ENCODE data around the gene FKBP11. TPM values are rescaled to one million over a fixed set of nuclear protein-coding genes. Genes with fewer than 3 reads are reported as not detected.

The FKBP11 gene
- total RNA-seq, 1 donor from 2014 or later = 18.2 TPM

- Histone ChIP-seq H4K20me1 (ENCODE audit: low read depth) (peaks cover 48% of the 10 kb centered on the region), H3F3A (ENCODE audit: low read depth) (peaks cover 27% of the 10 kb centered on the region), H3K4me1 (no peaks in the 10 kb centered on the region), H3K4me2 (no peak overlapping the region), H3K27ac (no peak overlapping the region), H3K9ac (no peak overlapping the region), H2AFZ (replicated peaks) (no peak overlapping the region), H3K4me3 (no peak overlapping the region), H3K9me3 (ENCODE audit: low read depth) (no peaks in the 10 kb centered on the region), H3K36me3 (peaks cover 5% of the 10 kb centered on the region), H3K27me3 (no peaks in the 10 kb centered on the region), H3K79me2 (ENCODE audit: low read depth) (no peaks in the 10 kb centered on the region)
- H3K27ac Mint-ChIP-seq = no peak overlapping the region
- DNase-seq (ENCODE audit: low spot score) = no peak
- no peaks in the 10 kb centered on the region for H3K9me3 Mint-ChIP-seq
- H3K4me1 Mint-ChIP-seq = no peaks in the 10 kb centered on the region
- TF ChIP-seq EZH2 (IDR thresholded peaks at IDR 0.05) (no peak), EZH2phosphoT487 (IDR thresholded peaks at IDR 0.05) (no peak), CTCF (IDR thresholded peaks at IDR 0.05) (no peak)
- H3K36me3 Mint-ChIP-seq = peaks cover 35% of the 10 kb centered on the region
- H3K27me3 Mint-ChIP-seq (ENCODE audit: insufficient read depth, low read depth) = no peaks in the 10 kb centered on the region
- H3K4me3 Mint-ChIP-seq = no peak overlapping the region
Measured at GRCh38 chr12:48929551-48929950, 4.3 kb upstream of the FKBP11 start.

GRCh38 chr12:48927261-48927660, 2.0 kb upstream of the FKBP11 start:
- no peak overlapping the region for H3K27ac ChIP-seq
- no peak overlapping the region for H3K9ac ChIP-seq
- no peak overlapping the region for H3K4me2 ChIP-seq
- no peak overlapping the region for H3K27ac Mint-ChIP-seq
- H4K20me1 ChIP-seq (ENCODE audit: low read depth) = peaks cover 53% of the 10 kb centered on the region
- no peak for DNase-seq (ENCODE audit: low spot score)
- H2AFZ ChIP-seq (replicated peaks) = no peak overlapping the region
- no peak overlapping the region for H3K4me3 ChIP-seq
- peaks cover 5% of the 10 kb centered on the region for H3K36me3 ChIP-seq
- H3K27me3 ChIP-seq = no peaks in the 10 kb centered on the region
- H3K79me2 ChIP-seq (ENCODE audit: low read depth) = no peaks in the 10 kb centered on the region
- H3K9me3 Mint-ChIP-seq = no peaks in the 10 kb centered on the region
- H3K36me3 Mint-ChIP-seq = peaks cover 42% of the 10 kb centered on the region
- H3K27me3 Mint-ChIP-seq (ENCODE audit: insufficient read depth, low read depth) = no peaks in the 10 kb centered on the region
- H3F3A ChIP-seq (ENCODE audit: low read depth) = peaks cover 27% of the 10 kb centered on the region
- H3K4me1 Mint-ChIP-seq = no peaks in the 10 kb centered on the region
- no peaks in the 10 kb centered on the region for H3K9me3 ChIP-seq (ENCODE audit: low read depth)
- TF ChIP-seq EZH2phosphoT487 (IDR thresholded peaks at IDR 0.05) (no peak), EZH2 (IDR thresholded peaks at IDR 0.05) (no peak), CTCF (IDR thresholded peaks at IDR 0.05) (no peak)
- H3K4me3 Mint-ChIP-seq = no peak overlapping the region
- no peaks in the 10 kb centered on the region for H3K4me1 ChIP-seq

DNA sequence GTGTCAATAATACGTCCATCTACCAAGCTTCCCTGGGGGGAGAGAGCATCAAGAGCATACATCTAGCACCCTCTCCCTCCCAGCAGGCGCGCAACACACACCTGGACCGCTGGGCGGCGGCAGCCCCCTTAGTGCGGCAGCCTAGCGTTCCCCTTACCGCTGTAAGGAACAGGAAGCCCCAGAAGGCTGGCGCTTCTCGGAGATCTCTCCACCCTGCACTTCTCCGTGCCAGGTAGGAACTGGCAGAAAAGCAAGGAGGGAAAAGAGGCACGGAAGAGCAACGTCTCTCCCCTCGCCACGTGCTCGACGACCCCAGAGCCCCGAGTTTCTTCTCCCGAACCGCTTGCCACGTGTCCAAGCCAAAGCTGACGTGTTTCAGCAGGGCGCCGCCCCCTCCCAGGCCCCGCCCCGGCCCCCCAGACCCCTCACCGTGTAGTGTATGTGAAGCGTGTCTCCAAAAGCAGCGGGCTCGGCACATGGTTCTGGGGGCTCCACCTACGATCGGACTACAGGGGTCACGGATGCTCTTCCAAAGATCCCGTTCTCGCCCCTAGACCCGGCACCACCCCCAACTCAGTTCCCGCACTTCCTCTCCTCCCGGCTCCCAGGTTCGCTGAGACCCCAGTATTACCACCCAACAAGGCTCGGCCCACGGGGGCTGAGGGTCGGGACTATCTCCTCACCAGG, 532 bp downstream of the FKBP11 start:
- Histone ChIP-seq H3K27ac (no peak overlapping the region), H3K4me3 (peak overlapping the region; percentile 60), H2AFZ (replicated peaks) (peak overlapping the region; percentile 12), H3K27me3 (no peaks in the 10 kb centered on the region), H3K79me2 (ENCODE audit: low read depth) (no peaks in the 10 kb centered on the region), H4K20me1 (ENCODE audit: low read depth) (peaks cover 48% of the 10 kb centered on the region), H3K9me3 (ENCODE audit: low read depth) (no peaks in the 10 kb centered on the region), H3K4me1 (no peaks in the 10 kb centered on the region), H3F3A (ENCODE audit: low read depth) (peaks cover 22% of the 10 kb centered on the region), H3K36me3 (peaks cover 5% of the 10 kb centered on the region), H3K4me2 (peak overlapping the region; percentile 94), H3K9ac (no peak overlapping the region)
- no peak overlapping the region for H3K27ac Mint-ChIP-seq
- peaks cover 47% of the 10 kb centered on the region for H3K36me3 Mint-ChIP-seq
- no peaks in the 10 kb centered on the region for H3K27me3 Mint-ChIP-seq (ENCODE audit: insufficient read depth, low read depth)
- no peak for TF ChIP-seq EZH2phosphoT487 (IDR thresholded peaks at IDR 0.05)
- TF ChIP-seq CTCF (IDR thresholded peaks at IDR 0.05) = peak; percentile 55
- no peak for TF ChIP-seq EZH2 (IDR thresholded peaks at IDR 0.05)
- DNase-seq (ENCODE audit: low spot score) = peak; percentile 58
- no peaks in the 10 kb centered on the region for H3K4me1 Mint-ChIP-seq
- no peak overlapping the region for H3K4me3 Mint-ChIP-seq
- H3K9me3 Mint-ChIP-seq = no peaks in the 10 kb centered on the region
